HG03457 (cell line): ENCODE results near the gene EPHA3.

Source experiments
- ATAC-seq: cut with Tn5 transposase; IDR thresholded peaks from one replicate; pipeline ENCODE4 v1.9.1; 2021; ENCODE audit warnings: moderate number of reproducible peaks; ENCODE audit not compliant: unreplicated experiment

Gene EPHA3

GRCh38 chr3:89278302-89279025 lies 171.0 kb downstream of the EPHA3 start:
- no peak for ATAC-seq

GRCh38 chr3:89280301-89280700 lies 172.9 kb downstream of the EPHA3 start:
- ATAC-seq: no peak

- ATAC-seq: no peak
Observed at GRCh38 chr3:89280822-89281365, 173.5 kb downstream of the EPHA3 start.

- no peak for ATAC-seq
Observed at GRCh38 chr3:89287902-89288508, 180.6 kb downstream of the EPHA3 start.

GRCh38 chr3:89289574-89290190 lies 182.3 kb downstream of the EPHA3 start:
- no peak for ATAC-seq

GRCh38 chr3:89297199-89297598 lies 189.8 kb downstream of the EPHA3 start:
- no peak for ATAC-seq

- no peak for ATAC-seq
Observed at GRCh38 chr3:89300526-89300925, 193.1 kb downstream of the EPHA3 start.

GRCh38 chr3:89300981-89301380 lies 193.6 kb downstream of the EPHA3 start:
- ATAC-seq: no peak

GRCh38 chr3:89303701-89304100 lies 196.3 kb downstream of the EPHA3 start:
- no peak for ATAC-seq

- no peak for ATAC-seq
Observed at GRCh38 chr3:89306540-89306939, 199.1 kb downstream of the EPHA3 start.

GRCh38 chr3:89311581-89311980 lies 204.2 kb downstream of the EPHA3 start:
- no peak for ATAC-seq

GRCh38 chr3:89312141-89312540 lies 204.7 kb downstream of the EPHA3 start:
- ATAC-seq: no peak

- ATAC-seq: no peak
Observed at GRCh38 chr3:89314454-89315098, 207.2 kb downstream of the EPHA3 start.

- ATAC-seq: no peak
Observed at GRCh38 chr3:89315750-89316470, 208.5 kb downstream of the EPHA3 start.

GRCh38 chr3:89320186-89320585 lies 212.8 kb downstream of the EPHA3 start:
- no peak for ATAC-seq

- ATAC-seq: no peak
Observed at GRCh38 chr3:89326997-89327396, 219.6 kb downstream of the EPHA3 start.

- no peak for ATAC-seq
Observed at GRCh38 chr3:89332386-89332785, 225.0 kb downstream of the EPHA3 start.

GRCh38 chr3:89332793-89333192 lies 225.4 kb downstream of the EPHA3 start:
- ATAC-seq: no peak

GRCh38 chr3:89335693-89336092 lies 228.3 kb downstream of the EPHA3 start:
- no peak for ATAC-seq

GRCh38 chr3:89340408-89340807 lies 233.0 kb downstream of the EPHA3 start:
- no peak for ATAC-seq

GRCh38 chr3:89344076-89344475 lies 236.7 kb downstream of the EPHA3 start:
- no peak for ATAC-seq
